Spleen (tissue), 11 donors: Measurements from ENCODE around the gene OMP. TPM values are rescaled to one million over a fixed set of nuclear protein-coding genes. Genes with fewer than 3 reads are reported as not detected.

Experiments
- DNase-seq: peaks from one replicate; pipeline ENCODE4 v3.0.0-alpha.2; 2020
- H3K27ac ChIP-seq, 8 donors: fragments of 200-600 bp; sonication (generic) in 7 of 8; 1 replicate in 4 of 8; 2 replicates in 4 of 8; pipeline versions ENCODE4 v1.5.0 to v1.8.0; 2016 to 2021; ENCODE audit warnings: inconsistent platforms in 4 of 8, mild to moderate bottlenecking in 4 of 8, moderate library complexity in 1 of 8
- H3K27me3 ChIP-seq, 7 donors: fragments of 200-600 bp; sonication (generic) in 6 of 7; replicated peaks in 1 of 7; 1 replicate in 4 of 7; 2 replicates in 3 of 7; pipeline versions ENCODE4 v1.5.0 to v1.8.0; 2016 to 2021; ENCODE audit warnings: inconsistent platforms in 3 of 7, mild to moderate bottlenecking in 1 of 7
- H3K36me3 ChIP-seq, 6 donors: fragments of 200-600 bp; sonication (generic) in 5 of 6; 1 replicate in 4 of 6; 2 replicates in 2 of 6; pipeline versions ENCODE4 v1.5.0 to v1.8.0; 2016 to 2021; ENCODE audit warnings: inconsistent platforms in 2 of 6
- H3K4me1 ChIP-seq, 6 donors: fragments of 200-600 bp; sonication (generic) in 5 of 6; 1 replicate in 3 of 6; 2 replicates in 3 of 6; pipeline versions ENCODE4 v1.5.0 to v1.8.0; 2016 to 2021; ENCODE audit warnings: inconsistent platforms in 3 of 6
- H3K4me3 ChIP-seq, 8 donors: fragments of 200-600 bp; sonication (generic) in 7 of 8; 1 replicate in 4 of 8; 2 replicates in 4 of 8; pipeline versions ENCODE4 v1.5.0 to v1.8.0; 2016 to 2021; ENCODE audit warnings: inconsistent platforms in 4 of 8, mild to moderate bottlenecking in 4 of 8, moderate library complexity in 2 of 8
- H3K9me3 ChIP-seq, 8 donors: fragments of 200-600 bp; sonication (generic) in 7 of 8; 1 replicate in 4 of 8; 2 replicates in 4 of 8; pipeline versions ENCODE4 v1.5.0 to v1.8.0; 2016 to 2021; ENCODE audit warnings: inconsistent platforms in 4 of 8
- CTCF ChIP-seq, 11 experiments: fragments of 200-600 bp in 7 of 11; fragments of 450-650 bp in 4 of 11; sonication (generic) in 4 of 11; IDR thresholded peaks in 8 of 11; conservative IDR thresholded peaks in 3 of 11; 1 replicate in 7 of 11; 2 replicates in 4 of 11; pipeline versions ENCODE4 v1.4.0 to v1.8.0; 2016 to 2021; ENCODE audit warnings: antibody characterized with exemption in 11 of 11, inconsistent platforms in 4 of 11, mild to moderate bottlenecking in 1 of 11
- POLR2A ChIP-seq, 3 donors: fragments of 450-650 bp; IDR thresholded peaks; one replicate each; pipeline ENCODE4 v1.5.1; 2017; ENCODE audit warnings: antibody characterized with exemption in 3 of 3, mild to moderate bottlenecking in 1 of 3
- POLR2AphosphoS5 ChIP-seq, 3 donors: sonication (generic); formaldehyde crosslinking; IDR thresholded peaks; one replicate each; pipeline ENCODE4 v1.5.1; 2017; ENCODE audit warnings: antibody characterized with exemption in 3 of 3
- WGBS, 5 donors: extraction: QIAGEN DNeasy Blood & Tissue Kit in 3 of 5; methylation state at CpG; one replicate each; pipeline versions ENCODE4 v1.1.5 to v1.1.7; 2013 to 2018; 5-methylcytosine and 5-hydroxymethylcytosine counted together
- intact Hi-C: fragments of 100-400 bp; cut with DNase I; formaldehyde crosslinking; loops from one replicate; pipeline ENCODE4 v1.15.0; 2023; ENCODE audit warnings: low total_unique reads
- polyA plus RNA-seq, 3 donors: library from polyadenylated mRNA; stranded (reverse); fragments of 200-250 nt; gene quantifications; one replicate each; pipeline ENCODE4 v1.2.1, GENCODE V29; 2013
- total RNA-seq, 7 donors: library from RNA; depleted of rRNA in 3 of 7; stranded (reverse); fragments of >200 nt in 3 of 7; fragmentation: NEBNext Ultra II Directional in 4 of 7; extraction: Animal tissue kit (Norgen Biotek cat#: 25700) in 4 of 7; gene quantifications; one replicate each; pipeline versions ENCODE4 v1.1.0 to v1.2.1, GENCODE V29; 2016 to 2021
- donor health status: healthy with polysubstance abuse.
- donor health status: DM: no; HTN: no; CAD: no; lungs with moderate emphysema.
- donor health status: DM: no; HTN: no; CAD: no.
- donor health status: Bipolar disorder and iron deficiency.
- donor health status: healthy.
- donor health status: DM: no; HTN: no; CAD: no.
- donor health status: DM: yes; HTN: yes; CAD: no.

The OMP gene
- total and polyA plus RNA-seq, 10 donors, result 0.51 to 0.64 TPM; not detected in 8

- H3K4me1 ChIP-seq, result peaks cover 0 to 62% (median 38%) of the 10 kb centered on the region in 6 donors
- WGBS, 5 donors, result 82 to 91% (median 88%) methylated on average over 12 of the region's 12 CpGs
Measured at GRCh38 chr11:77149716-77150392, 47.2 kb downstream of the OMP start.

GRCh38 chr11:77150836-77151235, 48.2 kb downstream of the OMP start:
- peak overlapping the region in 2 of 8 donors; percentile 61 to 65 for H3K27ac ChIP-seq
- no peak for TF ChIP-seq POLR2A (IDR thresholded peaks at IDR 0.05)
- TF ChIP-seq POLR2AphosphoS5 (IDR thresholded peaks at IDR 0.05), result peak; percentile 39 to 80 (median 42)
- no peak for TF ChIP-seq CTCF (IDR thresholded peaks at IDR 0.05 in 8 of 11, conservative IDR thresholded peaks at IDR 0.05 in 3 of 11)
- H3K9me3 ChIP-seq, result no peaks in the 10 kb centered on the region
- H3K4me3 ChIP-seq, result no peak overlapping the region
- DNase-seq, result no peak
- intact Hi-C loops, result no loop called here
- peaks cover 0 to 17% (median 0%) of the 10 kb centered on the region in 7 donors for H3K27me3 ChIP-seq
- H3K36me3 ChIP-seq, result no peaks in the 10 kb centered on the region
- peaks cover 0 to 67% (median 38%) of the 10 kb centered on the region in 6 donors for H3K4me1 ChIP-seq
- WGBS, 5 donors, result 76 to 86% (median 81%) methylated on average over 7 to 10 of the region's 10 CpGs

More at GRCh38 chr11:77149716-77150392, 47.2 kb downstream of the OMP start:
- peaks cover 0 to 17% (median 0%) of the 10 kb centered on the region in 7 donors for H3K27me3 ChIP-seq
- no peaks in the 10 kb centered on the region for H3K9me3 ChIP-seq
- no peaks in the 10 kb centered on the region for H3K36me3 ChIP-seq
- H3K27ac ChIP-seq, result peak overlapping the region in 1 of 8 donors; percentile 65
- H3K4me3 ChIP-seq, result no peak overlapping the region
- no peak for TF ChIP-seq POLR2A (IDR thresholded peaks at IDR 0.05)
- no peak for TF ChIP-seq CTCF (IDR thresholded peaks at IDR 0.05 in 8 of 11, conservative IDR thresholded peaks at IDR 0.05 in 3 of 11)
- no peak for DNase-seq
- intact Hi-C loops, result no loop called here

- no peaks in the 10 kb centered on the region for H3K9me3 ChIP-seq
- peaks cover 0 to 17% (median 0%) of the 10 kb centered on the region in 7 donors for H3K27me3 ChIP-seq
- TF ChIP-seq POLR2A (IDR thresholded peaks at IDR 0.05) (no peak), POLR2AphosphoS5 (IDR thresholded peaks at IDR 0.05) (peak; percentile 42 to 58 (median 56)), CTCF (IDR thresholded peaks at IDR 0.05 in 8 of 11, conservative IDR thresholded peaks at IDR 0.05 in 3 of 11) (no peak)
- intact Hi-C loops, result no loop called here
- WGBS, 5 donors, result 19 to 42% (median 35%) methylated on average over 9 to 10 of the region's 11 CpGs
- H3K27ac ChIP-seq, result peak overlapping the region in 3 of 8 donors; percentile 38 to 65 (median 61)
- DNase-seq, result no peak
- peaks cover 0 to 67% (median 38%) of the 10 kb centered on the region in 6 donors for H3K4me1 ChIP-seq
- no peak overlapping the region for H3K4me3 ChIP-seq
- H3K36me3 ChIP-seq, result no peaks in the 10 kb centered on the region
Measured at GRCh38 chr11:77151804-77152509, 49.3 kb downstream of the OMP start.

- 50 to 62% (median 59%) methylated on average over 6 of the region's 6 CpGs for WGBS, 5 donors
- TF ChIP-seq POLR2AphosphoS5 (IDR thresholded peaks at IDR 0.05) (no peak), POLR2A (IDR thresholded peaks at IDR 0.05) (no peak), CTCF (IDR thresholded peaks at IDR 0.05 in 8 of 11, conservative IDR thresholded peaks at IDR 0.05 in 3 of 11) (no peak)
Measured at GRCh38 chr11:77152846-77153245, 50.2 kb downstream of the OMP start.

More at GRCh38 chr11:77152846-77153245, 50.2 kb downstream of the OMP start:
- no peaks in the 10 kb centered on the region for H3K36me3 ChIP-seq
- H3K4me1 ChIP-seq, result peaks cover 0 to 61% (median 38%) of the 10 kb centered on the region in 6 donors
- H3K9me3 ChIP-seq, result no peaks in the 10 kb centered on the region
- peak overlapping the region in 2 of 8 donors; percentile 5 to 24 for H3K27ac ChIP-seq
- no peak for DNase-seq
- H3K4me3 ChIP-seq, result no peak overlapping the region
- H3K27me3 ChIP-seq, result peaks cover 0 to 13% (median 0%) of the 10 kb centered on the region in 7 donors
- intact Hi-C loops, result no loop called here
